Endothelial cell of umbilical vein (primary cell): Measurements from ENCODE around the gene CTIF. TPM values are rescaled to one million over a fixed set of nuclear protein-coding genes. Genes with fewer than 3 reads are reported as not detected.

Experiments used
- BruUV-seq: library from RNA; stranded (reverse); fragments of 400-500 nt; replicated peaks from 2 replicates; lab custom pipeline; 2021; lab: Mats Ljungman, UMichigan
- CTCF ChIA-PET: fragments of 300-600, 350-600 bp; sonication (Branson Sonifier 250); formaldehyde crosslinking; loops from one replicate; lab custom pipeline; 2021; ENCODE audit warnings: antibody characterized with exemption, inconsistent platforms; lab: Charles Lee
- POLR2A ChIA-PET: fragments of 300-600, 350-600 bp; sonication (Branson Sonifier 250); formaldehyde crosslinking; loops from one replicate; lab custom pipeline; 2021; ENCODE audit warnings: antibody characterized with exemption, inconsistent platforms; lab: Charles Lee
- DNase-seq: peaks from one replicate; pipeline ENCODE4 v3.0.0-alpha.2; 2011; ENCODE audit warnings: low read depth, low spot score
- FAIRE-seq: peaks from 2 replicates; lab custom pipeline; 2011; peaks lifted over from hg19 to GRCh38; lab: Jason Lieb, UNC
- H2AFZ ChIP-seq: 2 replicates; pipeline ENCODE4 v1.6.0; 2012; ENCODE audit warnings: low read depth, low read length, control low read depth, inconsistent platforms
- H3K27ac ChIP-seq: 2 replicates; pipeline ENCODE4 v1.5.1; 2011; ENCODE audit warnings: low read depth, mild to moderate bottlenecking, control low read depth, low read length, moderate library complexity; ENCODE audit not compliant: insufficient read depth
- H3K27me3 ChIP-seq, 2 experiments: 2 replicates each; pipeline versions ENCODE4 v1.6.0 to v1.6.1; 2011; ENCODE audit warnings: low read length in 2 of 2, mixed read lengths in 1 of 2; ENCODE audit not compliant: control insufficient read depth in 2 of 2, insufficient read depth in 2 of 2
- H3K36me3 ChIP-seq, 2 experiments: 2 replicates in 1 of 2; 3 replicates in 1 of 2; pipeline ENCODE4 v1.5.1; 2011; ENCODE audit warnings: low read length in 2 of 2, mild to moderate bottlenecking in 1 of 2, moderate library complexity in 1 of 2; ENCODE audit not compliant: control insufficient read depth in 2 of 2, insufficient read depth in 2 of 2; ENCODE audit errors: extremely low read depth in 1 of 2
- H3K4me1 ChIP-seq: 3 replicates; pipeline ENCODE4 v1.5.1; 2011; ENCODE audit warnings: mild to moderate bottlenecking, low read length; ENCODE audit not compliant: control insufficient read depth, insufficient read depth; ENCODE audit errors: extremely low read depth
- H3K4me2 ChIP-seq: 2 replicates; pipeline ENCODE4 v1.6.1; 2011; ENCODE audit warnings: low read length, control low read depth, mixed read lengths; ENCODE audit not compliant: insufficient read depth
- H3K4me3 ChIP-seq, 3 experiments: fragments of 200-600 bp in 1 of 3; sonication (generic), shearing (Covaris generic) in 1 of 3; replicated peaks in 1 of 3; 2 replicates each; pipeline ENCODE4 v1.5.1; 2011 to 2016; ENCODE audit warnings: control low read depth in 3 of 3, low read length in 3 of 3, mild to moderate bottlenecking in 2 of 3, inconsistent platforms in 1 of 3, low read depth in 1 of 3, moderate library complexity in 1 of 3; ENCODE audit not compliant: insufficient read depth in 1 of 3
- H3K79me2 ChIP-seq: 2 replicates; pipeline ENCODE4 v1.6.0; 2012; ENCODE audit warnings: low read length, inconsistent platforms; ENCODE audit not compliant: control insufficient read depth, insufficient read depth
- H3K9ac ChIP-seq: replicated peaks from 2 replicates; pipeline ENCODE3; 2011; ENCODE audit warnings: low read length, control low read depth; ENCODE audit not compliant: insufficient read depth; ENCODE audit errors: extremely low read depth
- H3K9me1 ChIP-seq: replicated peaks from 3 replicates; pipeline ENCODE4 v1.6.0; 2011; ENCODE audit warnings: mild to moderate bottlenecking, low read length; ENCODE audit not compliant: control insufficient read depth, insufficient read depth; ENCODE audit errors: extremely low read depth
- H3K9me3 ChIP-seq: replicated peaks from 2 replicates; pipeline ENCODE4 v1.5.1; 2012; ENCODE audit warnings: low read length, inconsistent platforms; ENCODE audit not compliant: control insufficient read depth, insufficient read depth
- H4K20me1 ChIP-seq: replicated peaks from 2 replicates; pipeline ENCODE3; 2011; ENCODE audit warnings: mild to moderate bottlenecking, low read length; ENCODE audit not compliant: control insufficient read depth, insufficient read depth; ENCODE audit errors: extremely low read depth
- EZH2 ChIP-seq: IDR thresholded peaks from 2 replicates; pipeline ENCODE4 v1.6.1; 2012; ENCODE audit warnings: borderline replicate concordance, low read depth, mild to moderate bottlenecking, moderate library complexity, low read length, inconsistent platforms; ENCODE audit not compliant: severe bottlenecking
- FOS ChIP-seq: IDR thresholded peaks from 2 replicates; pipeline ENCODE4 v1.6.1; 2011; ENCODE audit warnings: mild to moderate bottlenecking, low read length, moderate library complexity, borderline replicate concordance; ENCODE audit not compliant: insufficient read depth
- GATA2 ChIP-seq: IDR thresholded peaks from 2 replicates; pipeline ENCODE4 v1.7.0; 2011; ENCODE audit warnings: low read depth, mild to moderate bottlenecking, moderate library complexity, mixed read lengths, low read length; ENCODE audit not compliant: insufficient read length, insufficient read depth
- JUN ChIP-seq: IDR thresholded peaks from 2 replicates; pipeline ENCODE4 v1.6.1; 2011; ENCODE audit warnings: borderline replicate concordance, low read depth; ENCODE audit not compliant: insufficient read length, insufficient read depth
- MYC ChIP-seq: IDR thresholded peaks from one replicate; pipeline ENCODE4 v1.6.1; 2011; ENCODE audit warnings: mild to moderate bottlenecking, low read depth, low read length
- POLR2A ChIP-seq: IDR thresholded peaks from 2 replicates; pipeline ENCODE4 v1.6.1; 2012; ENCODE audit warnings: low read depth, mild to moderate bottlenecking, control low read depth, low read length
- POLR2AphosphoS5 ChIP-seq: IDR thresholded peaks from 2 replicates; pipeline ENCODE4 v1.6.1; 2012; ENCODE audit warnings: low read depth, mild to moderate bottlenecking, control low read depth, low read length, moderate library complexity; ENCODE audit not compliant: insufficient read depth
- dilution Hi-C: fragments of 300-500 bp; cut with MboI; formaldehyde crosslinking; loops from one replicate; pipeline ENCODE4 v1.15.0; 2019; ENCODE audit warnings: low sequenced_read_pairs; ENCODE audit not compliant: extremely low pct_ligation_motif_present
- intact Hi-C: fragments of 100-400 bp; cut with micrococcal nuclease; formaldehyde crosslinking; loops from one replicate; pipeline ENCODE4 v1.10.0; 2022
- polyA plus RNA-seq, 4 experiments: library from polyadenylated mRNA; depleted of rRNA in 3 of 4; stranded (reverse) in 3 of 4; unstranded in 1 of 4; fragments of >200 nt; gene quantifications; 2 replicates each; pipeline versions ENCODE4 v1.2.1 to v1.2.3, GENCODE V29; 2011 to 2012; ENCODE audit warnings: missing spikeins in 1 of 4
- total RNA-seq: library from RNA; stranded (reverse); gene quantifications from 2 replicates; pipeline ENCODE4 v1.2.3, GENCODE V29; 2021
- TF ChIP-seq, protein P1 (sequence below): IDR thresholded peaks from 2 replicates; pipeline ENCODE4 v1.6.1; 2011; ENCODE audit not compliant: insufficient read depth, insufficient read length
- TF ChIP-seq, protein P2 (sequence below), 2 donors: IDR thresholded peaks; 1 replicate in 1 of 2; 2 replicates in 1 of 2; pipeline ENCODE4 v1.5.1; 2011; ENCODE audit warnings: low read length in 2 of 2, mild to moderate bottlenecking in 2 of 2, moderate library complexity in 2 of 2, control low read depth in 1 of 2, inconsistent platforms in 1 of 2, low read depth in 1 of 2; ENCODE audit not compliant: insufficient read depth in 1 of 2; ENCODE audit errors: extremely low read depth in 1 of 2

Gene CTIF
- total and polyA plus RNA-seq, 2 donors (not counting 3 experiments of a cell fraction or from before 2014, with no cell fraction given): 20.9 to 57.7 TPM

DNA sequence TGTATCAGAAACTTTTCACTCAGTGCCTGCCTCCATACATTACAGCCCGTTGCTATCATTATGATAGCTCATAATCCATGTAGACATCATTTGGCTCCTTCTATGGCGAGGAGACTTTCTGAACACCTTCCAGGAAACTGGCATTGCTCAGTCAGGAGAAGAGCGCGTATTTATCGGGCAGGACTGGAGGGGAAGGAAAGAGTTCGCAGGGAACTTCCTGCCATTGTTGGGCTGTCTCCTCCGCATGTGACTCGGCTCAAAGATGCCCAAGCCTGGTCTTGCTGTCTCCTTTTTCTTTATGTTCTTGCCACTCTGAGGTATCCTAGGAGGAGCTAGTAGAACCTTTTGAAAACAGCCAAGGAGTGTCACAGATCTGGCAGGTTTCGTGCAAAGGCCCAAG is 156.8 kb downstream of the CTIF start:
- H4K20me1 ChIP-seq: no peaks in the 10 kb centered on the region
- no peak overlapping the region for H3K9ac ChIP-seq
- ChIA-PET CTCF (interaction anchor here (1.0 to 1.7 kb wide), 4 partner anchors 15 to 113 kb away, joined by 3 to 7 read pairs (median 4); no protein-coding TSS in a partner anchor), POLR2A (no interaction called here)
- H3K79me2 ChIP-seq: no peaks in the 10 kb centered on the region
- H3K4me1 ChIP-seq: peaks cover 22% of the 10 kb centered on the region
- H3K4me2 ChIP-seq: peak overlapping the region; percentile 62
- H3K27ac ChIP-seq: peak overlapping the region; percentile 22
- intact Hi-C loops (loop anchor here (1.0 kb wide), 1 partner anchor 15 kb away; no protein-coding TSS in a partner anchor), dilution Hi-C loops (no loop called here)
- H3K4me3 ChIP-seq: no peak overlapping the region
- peak overlapping the region; percentile 18 for H2AFZ ChIP-seq
- H3K27me3 ChIP-seq: no peaks in the 10 kb centered on the region
- DNase-seq (peak; percentile 52), FAIRE-seq (peak; percentile 92)
- no peaks in the 10 kb centered on the region for H3K9me3 ChIP-seq
- no peaks in the 10 kb centered on the region for H3K9me1 ChIP-seq
- TF ChIP-seq MYC (no peak), EZH2 (no peak), JUN (no peak), GATA2 (no peak), FOS (no peak), POLR2A (no peak), POLR2AphosphoS5 (no peak)
- TF ChIP-seq, protein P1, sequence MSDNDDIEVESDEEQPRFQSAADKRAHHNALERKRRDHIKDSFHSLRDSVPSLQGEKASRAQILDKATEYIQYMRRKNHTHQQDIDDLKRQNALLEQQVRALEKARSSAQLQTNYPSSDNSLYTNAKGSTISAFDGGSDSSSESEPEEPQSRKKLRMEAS: no peak
- TF ChIP-seq, protein P2, sequence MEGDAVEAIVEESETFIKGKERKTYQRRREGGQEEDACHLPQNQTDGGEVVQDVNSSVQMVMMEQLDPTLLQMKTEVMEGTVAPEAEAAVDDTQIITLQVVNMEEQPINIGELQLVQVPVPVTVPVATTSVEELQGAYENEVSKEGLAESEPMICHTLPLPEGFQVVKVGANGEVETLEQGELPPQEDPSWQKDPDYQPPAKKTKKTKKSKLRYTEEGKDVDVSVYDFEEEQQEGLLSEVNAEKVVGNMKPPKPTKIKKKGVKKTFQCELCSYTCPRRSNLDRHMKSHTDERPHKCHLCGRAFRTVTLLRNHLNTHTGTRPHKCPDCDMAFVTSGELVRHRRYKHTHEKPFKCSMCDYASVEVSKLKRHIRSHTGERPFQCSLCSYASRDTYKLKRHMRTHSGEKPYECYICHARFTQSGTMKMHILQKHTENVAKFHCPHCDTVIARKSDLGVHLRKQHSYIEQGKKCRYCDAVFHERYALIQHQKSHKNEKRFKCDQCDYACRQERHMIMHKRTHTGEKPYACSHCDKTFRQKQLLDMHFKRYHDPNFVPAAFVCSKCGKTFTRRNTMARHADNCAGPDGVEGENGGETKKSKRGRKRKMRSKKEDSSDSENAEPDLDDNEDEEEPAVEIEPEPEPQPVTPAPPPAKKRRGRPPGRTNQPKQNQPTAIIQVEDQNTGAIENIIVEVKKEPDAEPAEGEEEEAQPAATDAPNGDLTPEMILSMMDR (IDR thresholded peaks at IDR 0.05; ENCODE audit: extremely low read depth in 1 of 2, insufficient read depth in 1 of 2, low read depth in 1 of 2, low read length in 2 of 2): no peak
- H3K36me3 ChIP-seq: peaks cover 0 to 2% of the 10 kb centered on the region in 2 experiments
- no TSS peak for BruUV-seq
